ENCODE data around the gene FCGR3A.
A peak's percentile ranks its signal among the peaks of the same experiment; 100 is the strongest.
"Not testable (repeated sequence)": the region's sequence is repeated elsewhere in the genome, so short reads cannot be mapped to it uniquely, and the experiment has no call there.

FCGR3A gene
- 11.3 to 157 (median 52.3) reads per million in 17 experiments for total RNA-seq

- peak; percentile 44 to 73 (median 56) for DNase-seq
These were observed at the start of gene FCGR3A for GRCh38 chr1:161549652-161550051. TSS of gene FCGR3A (minus strand) at chr1:161549818. CDS start at chr1:161549736, 82 bp downstream.

GRCh38 chr1:161597077-161597476 is 47.5 kb upstream of the FCGR3A start:
- DNase-seq: not testable (repeated sequence)

- DNase-seq: not testable (repeated sequence)
These were observed 46.0 kb upstream of the FCGR3A start for GRCh38 chr1:161595583-161595982.

GRCh38 chr1:161595173-161595572 is 45.6 kb upstream of the FCGR3A start:
- DNase-seq: not testable (repeated sequence)

GRCh38 chr1:161594269-161594984 is 44.8 kb upstream of the FCGR3A start:
- DNase-seq: not testable (repeated sequence)

GRCh38 chr1:161593092-161593755 is 43.6 kb upstream of the FCGR3A start:
- not testable (repeated sequence) for DNase-seq

GRCh38 chr1:161592586-161592985 is 43.0 kb upstream of the FCGR3A start:
- DNase-seq: not testable (repeated sequence)

- not testable (repeated sequence) for DNase-seq
These were observed 40.3 kb upstream of the FCGR3A start for GRCh38 chr1:161589920-161590319.

- not testable (repeated sequence) for DNase-seq
These were observed 39.7 kb upstream of the FCGR3A start for GRCh38 chr1:161589365-161589764.

GRCh38 chr1:161588596-161588995 is 39.0 kb upstream of the FCGR3A start:
- DNase-seq: not testable (repeated sequence)

GRCh38 chr1:161582882-161583281 is 33.3 kb upstream of the FCGR3A start:
- DNase-seq: not testable (repeated sequence)

GRCh38 chr1:161580879-161581537 is 31.4 kb upstream of the FCGR3A start:
- not testable (repeated sequence) for DNase-seq

- not testable (repeated sequence) for DNase-seq
These were observed 30.4 kb upstream of the FCGR3A start for GRCh38 chr1:161579856-161580507.

- not testable (repeated sequence) for DNase-seq
These were observed 27.1 kb upstream of the FCGR3A start for GRCh38 chr1:161576676-161577075.

GRCh38 chr1:161571703-161572102 is 22.1 kb upstream of the FCGR3A start:
- DNase-seq: not testable (repeated sequence)

- not testable (repeated sequence) for DNase-seq
These were observed 17.0 kb upstream of the FCGR3A start for GRCh38 chr1:161566602-161566960.

- peak in 1 of 4 experiments; percentile 24 for DNase-seq
These were observed 13.9 kb upstream of the FCGR3A start for GRCh38 chr1:161563522-161563921.

GRCh38 chr1:161562441-161562840 is 12.8 kb upstream of the FCGR3A start:
- peak in 2 of 4 experiments; percentile 27 to 49 for DNase-seq

- DNase-seq: peak; percentile 85 to 97 (median 92)
These were observed 11.5 kb upstream of the FCGR3A start for GRCh38 chr1:161560960-161561715.

GRCh38 chr1:161557506-161558450 is 8.2 kb upstream of the FCGR3A start:
- DNase-seq: not testable (repeated sequence)

- DNase-seq: not testable (repeated sequence)
These were observed 7.4 kb upstream of the FCGR3A start for GRCh38 chr1:161556990-161557389.

Measured in suppressor macrophage (primary cell).